GM18517 (cell line): Measurements from ENCODE around the gene FLYWCH1.
"Not testable (repeated sequence)": the region's sequence is repeated elsewhere in the genome, so short reads cannot be mapped to it uniquely, and the experiment has no call there.

ENCODE experiments used
- ATAC-seq: cut with Tn5 transposase; IDR thresholded peaks from one replicate; pipeline ENCODE4 v1.9.1; 2021; ENCODE audit warnings: mild to moderate bottlenecking, moderate library complexity; ENCODE audit not compliant: unreplicated experiment

FLYWCH1 gene

DNA sequence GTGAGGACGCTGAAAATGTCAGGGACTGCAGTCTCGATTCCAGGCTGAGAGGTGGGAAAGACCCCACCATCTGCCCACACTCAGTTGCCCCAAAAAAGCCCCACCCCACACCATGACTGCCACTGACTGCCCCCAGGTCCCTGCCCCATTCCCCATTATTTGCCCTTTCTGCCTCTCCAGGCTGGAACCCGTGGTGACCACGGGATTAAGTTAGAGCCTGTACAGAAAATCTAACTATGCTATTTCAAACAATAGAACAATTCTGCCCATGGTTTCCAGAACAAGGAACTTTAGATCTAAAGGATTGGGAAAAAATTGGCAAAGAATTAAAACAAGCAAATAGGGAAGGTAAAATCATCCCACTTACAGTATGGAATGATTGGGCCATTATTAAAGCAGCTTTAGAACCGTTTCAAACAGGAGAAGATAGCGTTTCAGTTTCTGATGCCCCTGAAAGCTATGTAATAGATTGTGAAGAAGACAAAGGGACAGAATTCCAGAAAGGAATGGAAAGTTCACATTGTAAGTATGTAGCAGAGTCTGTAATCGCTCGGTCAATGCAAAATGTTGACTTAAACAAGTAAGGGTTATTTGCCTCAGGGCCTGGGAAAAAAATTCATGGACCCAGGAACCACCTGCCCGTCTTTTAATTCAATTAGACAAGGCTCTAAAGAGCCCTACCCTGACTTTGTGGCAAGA is 14.4 kb downstream of the FLYWCH1 start:
- no peak for ATAC-seq

GRCh38 chr16:2926650-2926999 is 14.9 kb downstream of the FLYWCH1 start:
- ATAC-seq, result no peak

GRCh38 chr16:2927010-2927646 is 15.4 kb downstream of the FLYWCH1 start:
- peak; percentile 76 for ATAC-seq

DNA sequence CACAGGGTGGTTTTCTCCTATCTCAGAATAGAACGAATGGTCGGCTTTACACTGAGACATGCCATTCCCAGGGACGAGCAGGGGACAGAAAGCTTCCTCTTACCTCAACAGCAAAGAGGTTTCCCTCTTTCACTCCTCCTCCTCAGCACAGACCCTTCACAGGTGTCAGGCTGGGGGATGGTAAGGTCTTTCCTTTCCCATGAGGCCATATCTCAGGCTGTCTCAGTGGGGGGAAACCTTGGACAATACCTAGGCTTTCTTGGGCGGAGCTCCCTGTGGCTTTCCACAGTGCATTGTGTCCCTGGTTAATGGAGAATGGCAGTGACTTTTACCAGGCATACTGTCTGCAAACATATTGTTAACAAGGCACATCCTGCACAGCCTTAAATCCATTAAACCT is 16.4 kb downstream of the FLYWCH1 start:
- not testable (repeated sequence) for ATAC-seq

- ATAC-seq, result no peak
Observed at GRCh38 chr16:2928796-2929195, 17.1 kb downstream of the FLYWCH1 start.

DNA sequence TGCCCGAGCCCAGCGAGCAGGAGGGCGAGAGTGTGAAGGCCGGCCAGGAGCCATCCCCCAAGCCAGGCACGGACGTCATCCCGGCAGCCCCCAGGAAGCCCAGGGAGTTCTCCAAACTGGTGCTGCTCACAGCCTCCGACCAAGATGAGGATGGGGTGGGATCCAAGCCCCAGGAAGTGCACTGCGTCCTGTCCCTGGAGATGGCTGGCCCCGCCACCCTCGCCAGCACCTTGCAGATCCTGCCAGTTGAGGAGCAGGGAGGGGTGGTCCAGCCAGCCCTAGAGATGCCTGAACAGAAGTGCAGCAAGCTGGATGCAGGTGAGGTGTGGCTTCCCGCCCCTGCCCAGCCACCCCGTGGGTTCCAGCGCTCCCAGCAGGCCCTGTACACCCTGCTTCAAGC is 18.0 kb downstream of the FLYWCH1 start:
- no peak for ATAC-seq

GRCh38 chr16:2930236-2930635 is 18.5 kb downstream of the FLYWCH1 start:
- ATAC-seq, result no peak

GRCh38 chr16:2931231-2931914 is 19.6 kb downstream of the FLYWCH1 start:
- ATAC-seq, result not testable (repeated sequence)

DNA sequence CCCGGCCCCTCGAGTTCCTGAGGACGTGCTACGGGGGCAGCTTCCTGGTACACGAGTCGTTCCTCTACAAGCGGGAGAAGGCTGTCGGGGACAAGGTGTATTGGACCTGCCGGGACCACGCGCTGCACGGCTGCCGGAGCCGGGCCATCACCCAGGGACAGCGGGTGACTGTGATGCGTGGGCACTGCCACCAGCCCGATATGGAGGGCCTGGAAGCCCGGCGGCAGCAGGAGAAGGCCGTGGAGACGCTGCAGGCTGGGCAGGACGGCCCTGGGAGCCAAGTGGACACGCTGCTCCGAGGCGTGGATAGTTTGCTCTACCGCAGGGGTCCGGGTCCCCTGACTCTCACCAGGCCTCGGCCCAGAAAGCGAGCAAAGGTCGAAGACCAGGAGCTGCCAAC is 21.4 kb downstream of the FLYWCH1 start:
- no peak for ATAC-seq

- ATAC-seq, result no peak
Observed at GRCh38 chr16:2933701-2934100, 22.0 kb downstream of the FLYWCH1 start.

- no peak for ATAC-seq
Observed at GRCh38 chr16:2934450-2934849, 22.7 kb downstream of the FLYWCH1 start.

DNA sequence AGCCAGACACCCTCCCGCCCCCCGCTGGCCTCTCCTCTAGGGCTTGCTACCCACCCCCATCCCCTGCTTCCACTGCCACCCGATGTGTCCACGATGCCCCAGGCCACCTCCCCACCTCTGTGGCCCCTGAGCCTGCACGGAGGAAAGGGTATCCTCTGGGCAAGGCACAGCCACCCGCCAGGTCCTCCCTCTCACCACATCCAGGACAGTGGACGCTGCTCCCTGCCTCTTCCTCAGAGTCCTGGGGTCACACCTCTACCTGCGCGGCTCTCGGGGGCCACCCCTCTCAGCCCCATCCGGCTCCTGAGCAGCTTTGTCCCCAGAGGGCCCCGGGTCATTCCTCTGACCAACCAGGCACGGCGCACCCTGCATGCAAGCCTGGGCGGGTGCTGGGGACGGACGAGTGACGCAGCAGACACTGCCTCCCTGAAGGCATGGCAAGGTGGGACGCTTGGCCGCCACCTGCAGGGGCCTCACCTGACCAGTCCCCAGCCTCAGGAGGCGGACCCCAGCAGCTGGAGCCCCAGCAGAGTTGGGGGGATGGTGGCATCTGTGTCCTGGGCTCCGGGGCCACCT is 24.8 kb downstream of the FLYWCH1 start:
- ATAC-seq, result no peak

GRCh38 chr16:2937170-2937569 is 25.4 kb downstream of the FLYWCH1 start:
- ATAC-seq, result no peak

DNA sequence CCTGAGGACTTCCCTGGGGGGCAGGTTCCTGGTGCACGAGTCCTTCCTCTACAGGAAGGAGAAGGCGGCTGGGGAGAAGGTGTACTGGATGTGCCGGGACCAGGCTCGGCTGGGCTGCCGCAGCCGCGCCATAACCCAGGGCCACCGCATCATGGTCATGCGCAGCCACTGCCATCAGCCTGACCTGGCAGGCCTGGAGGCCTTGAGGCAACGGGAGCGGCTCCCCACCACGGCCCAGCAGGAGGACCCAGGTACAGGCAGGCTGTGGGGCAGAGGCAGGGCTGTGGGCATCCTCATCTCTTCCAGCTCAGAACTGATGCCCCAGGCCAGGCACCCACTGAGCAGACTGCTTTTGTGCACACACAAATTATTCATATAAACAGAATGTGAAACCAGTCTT is 26.5 kb downstream of the FLYWCH1 start:
- ATAC-seq, result no peak

DNA sequence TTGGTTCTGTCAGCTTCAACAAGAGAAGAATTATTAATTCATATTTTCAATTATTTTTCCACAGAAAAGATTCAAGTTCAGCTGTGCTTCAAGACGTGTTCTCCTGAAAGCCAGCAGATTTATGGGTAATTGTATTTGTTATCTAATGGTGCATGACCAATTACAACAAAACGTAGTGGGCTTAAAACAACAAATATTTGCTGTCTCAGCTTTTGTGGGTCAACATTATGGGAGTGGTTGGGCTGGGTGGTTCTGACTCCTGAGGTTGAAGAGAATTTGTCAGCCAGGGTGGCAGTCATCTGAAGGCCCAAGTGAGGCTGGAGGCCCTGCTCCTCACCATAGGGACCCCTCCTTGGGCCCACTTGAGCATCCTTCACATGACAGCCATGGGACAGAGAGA is 28.2 kb downstream of the FLYWCH1 start:
- ATAC-seq, result no peak

DNA sequence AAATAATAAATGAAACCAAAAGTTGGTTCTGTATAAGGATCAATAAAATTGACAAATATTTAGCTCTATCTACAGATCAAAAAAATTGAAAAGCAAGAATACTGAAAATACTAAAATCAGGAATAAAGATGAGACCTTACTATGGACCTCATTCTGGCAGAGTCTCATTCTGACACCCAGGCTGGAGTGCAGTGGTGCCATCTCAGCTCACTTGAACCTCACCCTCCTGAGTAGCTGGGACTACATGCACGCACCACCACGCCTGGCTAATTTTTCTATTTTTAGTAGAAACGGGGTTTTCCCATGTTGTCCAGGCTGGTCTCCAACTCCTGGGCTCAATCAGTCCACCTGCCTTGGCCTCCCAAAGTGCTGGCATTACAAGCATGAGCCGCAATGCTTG is 30.3 kb downstream of the FLYWCH1 start:
- ATAC-seq, result no peak

DNA sequence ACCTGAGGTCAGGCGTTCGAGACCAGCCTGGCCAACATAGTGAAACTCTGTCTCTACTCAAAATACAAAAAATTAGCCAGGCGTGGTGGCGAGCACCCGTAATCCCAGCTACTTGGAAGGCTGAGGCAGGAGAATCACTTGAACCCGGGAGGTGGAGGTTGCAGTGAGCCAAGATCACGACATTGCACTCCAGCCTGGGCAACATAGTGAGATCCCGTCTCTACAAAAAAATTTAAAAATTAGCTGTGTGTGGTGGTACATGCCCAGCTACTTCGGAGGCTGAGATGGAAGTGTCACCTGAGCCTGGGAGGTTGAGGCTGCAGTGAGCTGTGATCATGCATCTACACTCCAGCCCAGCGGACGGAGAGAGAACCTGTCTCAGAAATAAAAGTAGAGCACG is 32.0 kb downstream of the FLYWCH1 start:
- not testable (repeated sequence) for ATAC-seq

DNA sequence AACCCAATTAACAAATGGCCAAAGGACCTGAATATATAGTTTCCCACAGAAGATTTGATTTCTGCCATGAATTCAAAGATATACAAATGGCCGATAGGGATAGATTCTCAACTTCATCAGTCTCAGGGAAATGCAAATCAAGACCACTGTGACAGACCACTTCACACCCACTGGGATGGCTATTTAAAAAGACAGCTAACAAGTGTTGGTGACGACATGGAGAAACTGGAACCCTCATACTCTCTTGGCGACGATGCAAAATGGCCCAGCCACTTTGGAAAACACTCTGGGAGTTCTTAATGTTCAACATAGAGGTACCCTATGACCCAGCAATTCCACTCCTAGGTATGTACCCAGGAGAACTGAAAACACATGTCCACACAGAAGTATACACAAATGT is 34.9 kb downstream of the FLYWCH1 start:
- no peak for ATAC-seq

- no peak for ATAC-seq
Observed at GRCh38 chr16:2948807-2949704, 37.3 kb downstream of the FLYWCH1 start.

DNA sequence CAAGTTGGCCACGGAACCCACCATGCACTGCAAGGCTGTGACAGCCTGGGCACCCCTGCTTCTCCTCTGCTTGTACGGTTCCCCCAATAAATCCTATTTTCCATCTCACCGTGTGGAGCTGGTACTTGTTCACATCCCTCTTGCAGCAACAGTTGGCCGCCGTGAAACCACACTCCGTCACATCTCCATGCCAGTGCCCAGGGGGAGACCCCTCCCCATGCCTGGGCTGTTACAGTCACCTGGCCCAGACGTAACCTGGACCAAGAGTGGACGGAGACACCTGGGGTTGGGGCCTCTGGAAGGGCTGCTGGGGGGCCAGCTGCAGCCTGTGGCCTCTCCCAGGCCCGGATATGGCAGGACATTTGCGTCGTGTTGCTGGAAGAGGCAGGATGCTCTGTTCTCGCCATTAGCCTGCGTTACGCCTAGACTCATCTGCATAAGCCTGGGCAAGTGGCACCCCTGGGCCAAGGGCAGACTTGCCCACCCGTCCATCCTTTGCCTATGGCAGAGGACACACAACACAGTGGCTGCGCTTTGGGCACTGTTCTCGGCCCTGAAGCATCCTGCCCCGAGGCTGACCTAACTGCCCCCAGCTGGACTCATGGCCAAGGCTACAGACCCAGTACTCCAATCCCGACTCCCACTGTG is 38.1 kb downstream of the FLYWCH1 start:
- no peak for ATAC-seq
